GM11168 (cell line): ENCODE data around the gene ST7.

Experiments
- in situ Hi-C: fragments of 300-500 bp; cut with MboI; formaldehyde crosslinking; loops from one replicate; pipeline ENCODE4 v1.12.0; 2022; ENCODE audit warnings: low sequenced_read_pairs; ENCODE audit not compliant: unreplicated experiment

The ST7 gene

GRCh38 chr7:117200786-117201458 lies 247.6 kb downstream of the ST7 start:
- in situ Hi-C loops: no loop called here

- in situ Hi-C loops: no loop called here
Measured at GRCh38 chr7:117202511-117202910, 249.2 kb downstream of the ST7 start.

GRCh38 chr7:117203205-117203604 lies 249.9 kb downstream of the ST7 start:
- in situ Hi-C loops: no loop called here

GRCh38 chr7:117205873-117206272 lies 252.6 kb downstream of the ST7 start:
- in situ Hi-C loops: loop anchor here (5.0 kb wide), 1 partner anchor 176 kb away; no protein-coding TSS in a partner anchor

- in situ Hi-C loops: loop anchor here (5.0 kb wide), 1 partner anchor 174 kb away; no protein-coding TSS in a partner anchor
Measured at GRCh38 chr7:117208257-117208656, 255.0 kb downstream of the ST7 start.

- in situ Hi-C loops: no loop called here
Measured at GRCh38 chr7:117210397-117210796, 257.1 kb downstream of the ST7 start.

GRCh38 chr7:117210908-117211307 lies 257.6 kb downstream of the ST7 start:
- in situ Hi-C loops: no loop called here

- in situ Hi-C loops: no loop called here
Measured at GRCh38 chr7:117211614-117212013, 258.3 kb downstream of the ST7 start.

GRCh38 chr7:117212969-117213877 lies 259.9 kb downstream of the ST7 start:
- in situ Hi-C loops: no loop called here

GRCh38 chr7:117216010-117216409 lies 262.7 kb downstream of the ST7 start:
- in situ Hi-C loops: no loop called here

GRCh38 chr7:117216436-117217069 lies 263.3 kb downstream of the ST7 start:
- in situ Hi-C loops: no loop called here

GRCh38 chr7:117217106-117218035 lies 264.1 kb downstream of the ST7 start:
- in situ Hi-C loops: no loop called here

- in situ Hi-C loops: no loop called here
Measured at GRCh38 chr7:117218700-117219099, 265.4 kb downstream of the ST7 start.

GRCh38 chr7:117219485-117219884 lies 266.2 kb downstream of the ST7 start:
- in situ Hi-C loops: no loop called here

- in situ Hi-C loops: no loop called here
Measured at GRCh38 chr7:117220836-117221235, 267.5 kb downstream of the ST7 start.

- in situ Hi-C loops: no loop called here
Measured at GRCh38 chr7:117225536-117225935, 272.2 kb downstream of the ST7 start.

- in situ Hi-C loops: no loop called here
Measured at GRCh38 chr7:117227091-117227490, 273.8 kb downstream of the ST7 start.

- in situ Hi-C loops: no loop called here
Measured at GRCh38 chr7:117229350-117229749, 276.0 kb downstream of the ST7 start.

- in situ Hi-C loops: no loop called here
Measured at GRCh38 chr7:117230276-117231046, 277.2 kb downstream of the ST7 start.
